DOHH2 (cell line): ENCODE data around the gene ASTL.

Experiments used
- EZH2phosphoT487 ChIP-seq: fragments of 200-600 bp; sonication (generic); IDR thresholded peaks from 2 replicates; pipeline ENCODE4 v1.6.1; 2017; ENCODE audit warnings: borderline replicate concordance, mild to moderate bottlenecking, antibody characterized with exemption, low read length, moderate library complexity, mixed read lengths
- TF ChIP-seq, protein P1 (sequence below): fragments of 200-600 bp; sonication (generic); IDR thresholded peaks from one replicate; pipeline ENCODE4 v1.5.1; 2014; ENCODE audit warnings: antibody characterized with exemption, mild to moderate bottlenecking, low read depth, low read length; ENCODE audit not compliant: poor library complexity, severe bottlenecking

- TF ChIP-seq, protein P1, sequence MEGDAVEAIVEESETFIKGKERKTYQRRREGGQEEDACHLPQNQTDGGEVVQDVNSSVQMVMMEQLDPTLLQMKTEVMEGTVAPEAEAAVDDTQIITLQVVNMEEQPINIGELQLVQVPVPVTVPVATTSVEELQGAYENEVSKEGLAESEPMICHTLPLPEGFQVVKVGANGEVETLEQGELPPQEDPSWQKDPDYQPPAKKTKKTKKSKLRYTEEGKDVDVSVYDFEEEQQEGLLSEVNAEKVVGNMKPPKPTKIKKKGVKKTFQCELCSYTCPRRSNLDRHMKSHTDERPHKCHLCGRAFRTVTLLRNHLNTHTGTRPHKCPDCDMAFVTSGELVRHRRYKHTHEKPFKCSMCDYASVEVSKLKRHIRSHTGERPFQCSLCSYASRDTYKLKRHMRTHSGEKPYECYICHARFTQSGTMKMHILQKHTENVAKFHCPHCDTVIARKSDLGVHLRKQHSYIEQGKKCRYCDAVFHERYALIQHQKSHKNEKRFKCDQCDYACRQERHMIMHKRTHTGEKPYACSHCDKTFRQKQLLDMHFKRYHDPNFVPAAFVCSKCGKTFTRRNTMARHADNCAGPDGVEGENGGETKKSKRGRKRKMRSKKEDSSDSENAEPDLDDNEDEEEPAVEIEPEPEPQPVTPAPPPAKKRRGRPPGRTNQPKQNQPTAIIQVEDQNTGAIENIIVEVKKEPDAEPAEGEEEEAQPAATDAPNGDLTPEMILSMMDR: no peak
- no peak for TF ChIP-seq EZH2phosphoT487
Measured at GRCh38 chr2:96087130-96087529, 51.2 kb downstream of the ASTL start.
